ENCODE results near the gene ZBTB16.

DNA sequence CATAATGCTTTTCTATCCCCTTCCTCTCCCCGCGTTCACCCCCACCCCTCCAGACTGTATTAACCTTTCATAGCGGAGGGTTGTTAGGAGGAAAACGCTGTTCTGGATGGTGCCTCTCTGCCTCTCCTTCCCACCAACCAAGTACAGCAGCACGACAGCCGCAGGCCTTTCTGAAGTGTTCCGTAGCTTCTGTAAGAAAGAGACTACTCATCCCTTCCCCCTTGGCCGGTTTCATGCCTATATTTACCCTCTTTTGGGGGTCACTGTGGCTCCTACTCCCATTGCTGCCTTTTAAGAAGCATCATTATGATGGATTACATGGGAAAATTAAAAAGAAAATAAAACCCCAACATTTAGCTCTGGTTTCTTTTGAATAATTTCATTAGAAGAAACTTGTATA is 46.5 kb downstream of the ZBTB16 start:
- TF ChIP-seq POLR2AphosphoS5 (IDR thresholded peaks at IDR 0.05), result no peak
- TF ChIP-seq, protein P1, sequence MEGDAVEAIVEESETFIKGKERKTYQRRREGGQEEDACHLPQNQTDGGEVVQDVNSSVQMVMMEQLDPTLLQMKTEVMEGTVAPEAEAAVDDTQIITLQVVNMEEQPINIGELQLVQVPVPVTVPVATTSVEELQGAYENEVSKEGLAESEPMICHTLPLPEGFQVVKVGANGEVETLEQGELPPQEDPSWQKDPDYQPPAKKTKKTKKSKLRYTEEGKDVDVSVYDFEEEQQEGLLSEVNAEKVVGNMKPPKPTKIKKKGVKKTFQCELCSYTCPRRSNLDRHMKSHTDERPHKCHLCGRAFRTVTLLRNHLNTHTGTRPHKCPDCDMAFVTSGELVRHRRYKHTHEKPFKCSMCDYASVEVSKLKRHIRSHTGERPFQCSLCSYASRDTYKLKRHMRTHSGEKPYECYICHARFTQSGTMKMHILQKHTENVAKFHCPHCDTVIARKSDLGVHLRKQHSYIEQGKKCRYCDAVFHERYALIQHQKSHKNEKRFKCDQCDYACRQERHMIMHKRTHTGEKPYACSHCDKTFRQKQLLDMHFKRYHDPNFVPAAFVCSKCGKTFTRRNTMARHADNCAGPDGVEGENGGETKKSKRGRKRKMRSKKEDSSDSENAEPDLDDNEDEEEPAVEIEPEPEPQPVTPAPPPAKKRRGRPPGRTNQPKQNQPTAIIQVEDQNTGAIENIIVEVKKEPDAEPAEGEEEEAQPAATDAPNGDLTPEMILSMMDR (IDR thresholded peaks at IDR 0.05 in 8 of 11, conservative IDR thresholded peaks at IDR 0.05 in 3 of 11), result no peak
- no peak for TF ChIP-seq POLR2A (IDR thresholded peaks at IDR 0.05)

Measured in spleen (tissue), 7 donors.